ENCODE measurements around the gene TOMM70. TPM values are rescaled to one million over a fixed set of nuclear protein-coding genes. Genes with fewer than 3 reads are reported as not detected.

TOMM70 gene
- polyA plus RNA-seq, 1 donor from 2014 or later, result 110 TPM

GRCh38 chr3:100368441-100368840 lies 32.4 kb downstream of the TOMM70 start:
- Histone ChIP-seq H2AFZ (ENCODE audit: low read depth, low read length) (no peak overlapping the region), H3K36me3 (ENCODE audit: insufficient read depth, low read length) (no peaks in the 10 kb centered on the region), H3K27ac (ENCODE audit: low read length) (no peak overlapping the region)

DNA sequence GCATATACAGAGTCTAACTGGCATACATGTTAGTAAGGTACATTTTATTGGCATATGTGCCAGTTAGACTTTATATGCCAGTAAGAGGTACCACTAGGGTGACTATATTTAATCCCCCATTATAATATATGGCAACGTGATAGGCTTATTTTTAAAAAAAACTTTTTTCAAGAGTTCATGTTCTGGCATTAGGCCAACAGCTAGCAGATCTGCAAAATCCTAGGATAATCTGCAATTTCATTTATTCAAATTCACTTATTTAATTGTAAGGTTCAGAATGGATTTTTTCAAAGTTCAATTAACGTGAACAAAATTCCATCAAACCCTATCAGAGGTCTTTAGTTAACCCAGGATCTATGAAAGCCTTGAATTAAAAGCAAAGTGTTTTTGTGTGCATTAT lies 34.5 kb downstream of the TOMM70 start:
- H3K9ac ChIP-seq (ENCODE audit: low read length), result no peak overlapping the region
- no peak overlapping the region for H2AFZ ChIP-seq (ENCODE audit: low read depth, low read length)
- TF ChIP-seq POLR2AphosphoS5 (IDR thresholded peaks at IDR 0.05) (no peak), TAF1 (IDR thresholded peaks at IDR 0.05; ENCODE audit: low read depth) (no peak), RAD21 (conservative IDR thresholded peaks at IDR 0.05) (no peak), MXI1 (conservative IDR thresholded peaks at IDR 0.05; ENCODE audit: poor library complexity, severe bottlenecking) (no peak), EP300 (conservative IDR thresholded peaks at IDR 0.05; ENCODE audit: poor library complexity, severe bottlenecking) (no peak), EZH2 (IDR thresholded peaks at IDR 0.05; ENCODE audit: borderline replicate concordance, insufficient read depth, low read length, poor library complexity, severe bottlenecking) (no peak), SMC3 (conservative IDR thresholded peaks at IDR 0.05; ENCODE audit: poor library complexity) (no peak)
- TF ChIP-seq, protein P1, sequence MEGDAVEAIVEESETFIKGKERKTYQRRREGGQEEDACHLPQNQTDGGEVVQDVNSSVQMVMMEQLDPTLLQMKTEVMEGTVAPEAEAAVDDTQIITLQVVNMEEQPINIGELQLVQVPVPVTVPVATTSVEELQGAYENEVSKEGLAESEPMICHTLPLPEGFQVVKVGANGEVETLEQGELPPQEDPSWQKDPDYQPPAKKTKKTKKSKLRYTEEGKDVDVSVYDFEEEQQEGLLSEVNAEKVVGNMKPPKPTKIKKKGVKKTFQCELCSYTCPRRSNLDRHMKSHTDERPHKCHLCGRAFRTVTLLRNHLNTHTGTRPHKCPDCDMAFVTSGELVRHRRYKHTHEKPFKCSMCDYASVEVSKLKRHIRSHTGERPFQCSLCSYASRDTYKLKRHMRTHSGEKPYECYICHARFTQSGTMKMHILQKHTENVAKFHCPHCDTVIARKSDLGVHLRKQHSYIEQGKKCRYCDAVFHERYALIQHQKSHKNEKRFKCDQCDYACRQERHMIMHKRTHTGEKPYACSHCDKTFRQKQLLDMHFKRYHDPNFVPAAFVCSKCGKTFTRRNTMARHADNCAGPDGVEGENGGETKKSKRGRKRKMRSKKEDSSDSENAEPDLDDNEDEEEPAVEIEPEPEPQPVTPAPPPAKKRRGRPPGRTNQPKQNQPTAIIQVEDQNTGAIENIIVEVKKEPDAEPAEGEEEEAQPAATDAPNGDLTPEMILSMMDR (IDR thresholded peaks at IDR 0.05; ENCODE audit: poor library complexity, severe bottlenecking), result no peak
- TF ChIP-seq, protein P2, sequence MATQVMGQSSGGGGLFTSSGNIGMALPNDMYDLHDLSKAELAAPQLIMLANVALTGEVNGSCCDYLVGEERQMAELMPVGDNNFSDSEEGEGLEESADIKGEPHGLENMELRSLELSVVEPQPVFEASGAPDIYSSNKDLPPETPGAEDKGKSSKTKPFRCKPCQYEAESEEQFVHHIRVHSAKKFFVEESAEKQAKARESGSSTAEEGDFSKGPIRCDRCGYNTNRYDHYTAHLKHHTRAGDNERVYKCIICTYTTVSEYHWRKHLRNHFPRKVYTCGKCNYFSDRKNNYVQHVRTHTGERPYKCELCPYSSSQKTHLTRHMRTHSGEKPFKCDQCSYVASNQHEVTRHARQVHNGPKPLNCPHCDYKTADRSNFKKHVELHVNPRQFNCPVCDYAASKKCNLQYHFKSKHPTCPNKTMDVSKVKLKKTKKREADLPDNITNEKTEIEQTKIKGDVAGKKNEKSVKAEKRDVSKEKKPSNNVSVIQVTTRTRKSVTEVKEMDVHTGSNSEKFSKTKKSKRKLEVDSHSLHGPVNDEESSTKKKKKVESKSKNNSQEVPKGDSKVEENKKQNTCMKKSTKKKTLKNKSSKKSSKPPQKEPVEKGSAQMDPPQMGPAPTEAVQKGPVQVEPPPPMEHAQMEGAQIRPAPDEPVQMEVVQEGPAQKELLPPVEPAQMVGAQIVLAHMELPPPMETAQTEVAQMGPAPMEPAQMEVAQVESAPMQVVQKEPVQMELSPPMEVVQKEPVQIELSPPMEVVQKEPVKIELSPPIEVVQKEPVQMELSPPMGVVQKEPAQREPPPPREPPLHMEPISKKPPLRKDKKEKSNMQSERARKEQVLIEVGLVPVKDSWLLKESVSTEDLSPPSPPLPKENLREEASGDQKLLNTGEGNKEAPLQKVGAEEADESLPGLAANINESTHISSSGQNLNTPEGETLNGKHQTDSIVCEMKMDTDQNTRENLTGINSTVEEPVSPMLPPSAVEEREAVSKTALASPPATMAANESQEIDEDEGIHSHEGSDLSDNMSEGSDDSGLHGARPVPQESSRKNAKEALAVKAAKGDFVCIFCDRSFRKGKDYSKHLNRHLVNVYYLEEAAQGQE (IDR thresholded peaks at IDR 0.05; ENCODE audit: borderline replicate concordance), result no peak
- H4K20me1 ChIP-seq (ENCODE audit: insufficient read depth), result no peaks in the 10 kb centered on the region
- no peaks in the 10 kb centered on the region for H3F3A ChIP-seq (ENCODE audit: insufficient read depth, low read length, poor library complexity, severe bottlenecking)
- H3K4me2 ChIP-seq (ENCODE audit: low read length), result no peak overlapping the region
- peaks cover 5% of the 10 kb centered on the region for H3K9me3 ChIP-seq (ENCODE audit: low read length)
- H3K4me3 ChIP-seq (ENCODE audit: low read length), result no peak overlapping the region
- no peak overlapping the region for H3K27ac ChIP-seq (ENCODE audit: low read length)
- H3K79me2 ChIP-seq (replicated peaks; ENCODE audit: insufficient read depth, low read length), result no peaks in the 10 kb centered on the region
- no peaks in the 10 kb centered on the region for H3K9me2 ChIP-seq (ENCODE audit: insufficient read depth, low read length)
- no peaks in the 10 kb centered on the region for H3K27me3 ChIP-seq (ENCODE audit: insufficient read depth, low read depth, low read length)
- peaks cover 11% of the 10 kb centered on the region for H3K36me3 ChIP-seq (ENCODE audit: insufficient read depth, low read length)

More at GRCh38 chr3:100368441-100368840, 32.4 kb downstream of the TOMM70 start:
- no peaks in the 10 kb centered on the region for H3K9me3 ChIP-seq (ENCODE audit: low read length)
- no peaks in the 10 kb centered on the region for H3K9me2 ChIP-seq (ENCODE audit: insufficient read depth, low read length)
- no peaks in the 10 kb centered on the region for H4K20me1 ChIP-seq (ENCODE audit: insufficient read depth)
- no peak overlapping the region for H3K4me3 ChIP-seq (ENCODE audit: low read length)
- no peaks in the 10 kb centered on the region for H3K79me2 ChIP-seq (replicated peaks; ENCODE audit: insufficient read depth, low read length)
- H3K27me3 ChIP-seq (ENCODE audit: insufficient read depth, low read depth, low read length), result no peaks in the 10 kb centered on the region
- TF ChIP-seq SMC3 (conservative IDR thresholded peaks at IDR 0.05; ENCODE audit: poor library complexity) (no peak), EZH2 (IDR thresholded peaks at IDR 0.05; ENCODE audit: borderline replicate concordance, insufficient read depth, low read length, poor library complexity, severe bottlenecking) (no peak), EP300 (conservative IDR thresholded peaks at IDR 0.05; ENCODE audit: poor library complexity, severe bottlenecking) (no peak), POLR2AphosphoS5 (IDR thresholded peaks at IDR 0.05) (no peak), TAF1 (IDR thresholded peaks at IDR 0.05; ENCODE audit: low read depth) (no peak), MXI1 (conservative IDR thresholded peaks at IDR 0.05; ENCODE audit: poor library complexity, severe bottlenecking) (no peak)
- TF ChIP-seq, protein P2 (IDR thresholded peaks at IDR 0.05; ENCODE audit: borderline replicate concordance), result no peak
- TF ChIP-seq, protein P1 (IDR thresholded peaks at IDR 0.05; ENCODE audit: poor library complexity, severe bottlenecking), result no peak
- H3F3A ChIP-seq (ENCODE audit: insufficient read depth, low read length, poor library complexity, severe bottlenecking), result no peaks in the 10 kb centered on the region
- H3K4me2 ChIP-seq (ENCODE audit: low read length), result no peak overlapping the region
- H3K9ac ChIP-seq (ENCODE audit: low read length), result no peak overlapping the region
